ENCODE data around the gene LSM10.
A peak's percentile ranks its signal among the peaks of the same experiment; 100 is the strongest.

Gene LSM10

GRCh38 chr1:36397378-36398230 is at the start of gene LSM10:
Gene LSM10, minus strand, starts transcription at chr1:36397908. Its CDS starts 3,779 bp downstream, at chr1:36394129.
- peak; percentile 92 for DNase-seq

- no peak for DNase-seq
Observed at GRCh38 chr1:36447450-36447849, 49.7 kb upstream of the LSM10 start.

GRCh38 chr1:36446746-36447145 is 49.0 kb upstream of the LSM10 start:
- no peak for DNase-seq

GRCh38 chr1:36446271-36446670 is 48.6 kb upstream of the LSM10 start:
- DNase-seq: no peak

GRCh38 chr1:36443297-36443696 is 45.6 kb upstream of the LSM10 start:
- no peak for DNase-seq

GRCh38 chr1:36442337-36442736 is 44.6 kb upstream of the LSM10 start:
- no peak for DNase-seq

GRCh38 chr1:36440646-36441045 is 42.9 kb upstream of the LSM10 start:
- no peak for DNase-seq

GRCh38 chr1:36440044-36440443 is 42.3 kb upstream of the LSM10 start:
- DNase-seq: no peak

GRCh38 chr1:36438715-36439114 is 41.0 kb upstream of the LSM10 start:
- no peak for DNase-seq

GRCh38 chr1:36436821-36437220 is 39.1 kb upstream of the LSM10 start:
- DNase-seq: no peak

GRCh38 chr1:36433102-36433501 is 35.4 kb upstream of the LSM10 start:
- DNase-seq: no peak

- DNase-seq: no peak
Observed at GRCh38 chr1:36432616-36433015, 34.9 kb upstream of the LSM10 start.

GRCh38 chr1:36425791-36426190 is 28.1 kb upstream of the LSM10 start:
- no peak for DNase-seq

GRCh38 chr1:36421649-36422048 is 23.9 kb upstream of the LSM10 start:
- DNase-seq: no peak

- peak; percentile 92 for DNase-seq
Observed at GRCh38 chr1:36420836-36421317, 23.2 kb upstream of the LSM10 start.

- no peak for DNase-seq
Observed at GRCh38 chr1:36420409-36420808, 22.7 kb upstream of the LSM10 start.

- no peak for DNase-seq
Observed at GRCh38 chr1:36419569-36419968, 21.9 kb upstream of the LSM10 start.

- DNase-seq: no peak
Observed at GRCh38 chr1:36419140-36419539, 21.4 kb upstream of the LSM10 start.

- DNase-seq: no peak
Observed at GRCh38 chr1:36417931-36418330, 20.2 kb upstream of the LSM10 start.

GRCh38 chr1:36415661-36416326 is 18.1 kb upstream of the LSM10 start:
- no peak for DNase-seq

- DNase-seq: no peak
Observed at GRCh38 chr1:36414384-36414783, 16.7 kb upstream of the LSM10 start.

- peak; percentile 39 for DNase-seq
Observed at GRCh38 chr1:36411674-36412648, 14.3 kb upstream of the LSM10 start.

GRCh38 chr1:36408479-36408878 is 10.8 kb upstream of the LSM10 start:
- DNase-seq: no peak

All from activated naive CD4-positive, alpha-beta T cell treated with Interleukin-2 at 50 U/mL for 16 hours (primary cell).